Tibial artery (tissue), 4 donors: ENCODE measurements around the gene MICAL2.
A peak's percentile ranks its signal among the peaks of the same experiment; 100 is the strongest.

Source experiments
- DNase-seq, 2 donors: peaks; one replicate each; pipeline ENCODE4 v3.0.0-alpha.2; 2019
- H3K27ac ChIP-seq, 2 donors: fragments of 200-600 bp; sonication (generic) in 1 of 2; 1 replicate in 1 of 2; 2 replicates in 1 of 2; pipeline ENCODE4 v1.5.1; 2018 to 2019; ENCODE audit warnings: mild to moderate bottlenecking in 1 of 2
- H3K27me3 ChIP-seq, 2 donors: fragments of 200-600 bp; sonication (generic) in 1 of 2; one replicate each; pipeline versions ENCODE4 v1.5.1 to v1.6.0; 2016 to 2019
- H3K36me3 ChIP-seq, 3 donors: fragments of 200-600 bp; sonication (generic) in 2 of 3; one replicate each; pipeline ENCODE4 v1.5.1; 2016 to 2019; ENCODE audit warnings: mild to moderate bottlenecking in 2 of 3
- H3K4me1 ChIP-seq, 4 donors: fragments of 200-600 bp; sonication (generic) in 2 of 4; 1 replicate in 3 of 4; 2 replicates in 1 of 4; pipeline ENCODE4 v1.5.1; 2016 to 2019
- H3K4me3 ChIP-seq, 2 donors: fragments of 200-600 bp; sonication (generic) in 1 of 2; 1 replicate in 1 of 2; 2 replicates in 1 of 2; pipeline ENCODE4 v1.5.1; 2018 to 2019; ENCODE audit warnings: mild to moderate bottlenecking in 2 of 2
- H3K9me3 ChIP-seq, 3 donors: fragments of 200-600 bp; sonication (generic) in 1 of 3; one replicate each; pipeline ENCODE4 v1.5.1; 2016 to 2019
- intact Hi-C: fragments of 100-400 bp; cut with DNase I; formaldehyde crosslinking; loops from one replicate; pipeline ENCODE4 v1.15.0; 2023; ENCODE audit warnings: low total_unique reads
- TF ChIP-seq, protein P1 (sequence below), 2 experiments: fragments of 200-600 bp in 1 of 2; fragments of 450-650 bp in 1 of 2; IDR thresholded peaks; one replicate each; pipeline ENCODE4 v1.5.1; 2017 to 2019; ENCODE audit warnings: antibody characterized with exemption in 2 of 2, mild to moderate bottlenecking in 1 of 2, moderate library complexity in 1 of 2

MICAL2 gene

DNA sequence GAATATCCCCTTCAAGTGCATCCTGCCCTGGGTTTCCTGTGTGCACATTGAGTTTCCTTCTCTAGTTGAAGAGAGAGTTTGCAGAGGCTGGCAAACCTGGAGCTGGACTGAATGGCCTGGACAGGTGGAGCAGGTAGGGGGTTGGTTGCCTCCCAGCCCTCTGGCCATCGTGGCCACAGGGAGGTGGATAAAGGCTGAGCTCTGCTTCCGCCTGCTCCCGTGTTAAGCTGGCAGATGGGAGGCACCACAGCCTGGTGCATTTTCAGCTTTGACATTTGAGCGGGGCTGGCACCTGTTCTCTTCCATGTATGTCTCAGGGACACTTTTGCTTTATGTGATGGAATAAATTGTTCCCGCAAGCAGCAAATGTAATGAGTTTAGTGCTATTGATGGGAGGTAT lies 11.1 kb downstream of the MICAL2 start:
- Histone ChIP-seq H3K4me3 (no peak overlapping the region), H3K27me3 (no peaks in the 10 kb centered on the region), H3K27ac (peak overlapping the region; percentile 94 to 99), H3K4me1 (peaks cover 4 to 100% (median 89%) of the 10 kb centered on the region in 4 donors), H3K9me3 (no peaks in the 10 kb centered on the region), H3K36me3 (peaks cover 0 to 7% (median 0%) of the 10 kb centered on the region in 3 donors)
- intact Hi-C loops = no loop called here
- no peak for DNase-seq
- TF ChIP-seq, protein P1, sequence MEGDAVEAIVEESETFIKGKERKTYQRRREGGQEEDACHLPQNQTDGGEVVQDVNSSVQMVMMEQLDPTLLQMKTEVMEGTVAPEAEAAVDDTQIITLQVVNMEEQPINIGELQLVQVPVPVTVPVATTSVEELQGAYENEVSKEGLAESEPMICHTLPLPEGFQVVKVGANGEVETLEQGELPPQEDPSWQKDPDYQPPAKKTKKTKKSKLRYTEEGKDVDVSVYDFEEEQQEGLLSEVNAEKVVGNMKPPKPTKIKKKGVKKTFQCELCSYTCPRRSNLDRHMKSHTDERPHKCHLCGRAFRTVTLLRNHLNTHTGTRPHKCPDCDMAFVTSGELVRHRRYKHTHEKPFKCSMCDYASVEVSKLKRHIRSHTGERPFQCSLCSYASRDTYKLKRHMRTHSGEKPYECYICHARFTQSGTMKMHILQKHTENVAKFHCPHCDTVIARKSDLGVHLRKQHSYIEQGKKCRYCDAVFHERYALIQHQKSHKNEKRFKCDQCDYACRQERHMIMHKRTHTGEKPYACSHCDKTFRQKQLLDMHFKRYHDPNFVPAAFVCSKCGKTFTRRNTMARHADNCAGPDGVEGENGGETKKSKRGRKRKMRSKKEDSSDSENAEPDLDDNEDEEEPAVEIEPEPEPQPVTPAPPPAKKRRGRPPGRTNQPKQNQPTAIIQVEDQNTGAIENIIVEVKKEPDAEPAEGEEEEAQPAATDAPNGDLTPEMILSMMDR (IDR thresholded peaks at IDR 0.05) = no peak

DNA sequence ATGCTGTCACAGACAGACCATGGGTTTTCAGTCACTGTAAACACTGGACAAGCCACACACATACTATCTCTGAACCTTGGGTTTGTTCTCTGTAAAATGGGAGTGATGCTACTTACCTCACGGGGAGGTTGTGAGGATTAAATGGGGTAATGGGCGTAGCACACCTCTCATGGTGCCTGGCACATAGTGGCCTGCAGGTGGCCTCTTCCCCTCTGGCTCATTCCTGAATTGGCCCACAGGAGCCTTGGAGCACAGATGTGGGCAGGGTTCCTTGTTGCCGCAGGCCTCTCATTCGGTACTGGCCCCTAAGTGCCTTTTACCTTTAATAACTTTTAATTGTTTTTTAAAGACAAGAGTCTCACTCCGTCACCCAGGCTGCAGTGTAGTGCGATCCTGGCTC lies 11.7 kb downstream of the MICAL2 start:
- H3K27ac ChIP-seq = peak overlapping the region; percentile 94 to 99

DNA sequence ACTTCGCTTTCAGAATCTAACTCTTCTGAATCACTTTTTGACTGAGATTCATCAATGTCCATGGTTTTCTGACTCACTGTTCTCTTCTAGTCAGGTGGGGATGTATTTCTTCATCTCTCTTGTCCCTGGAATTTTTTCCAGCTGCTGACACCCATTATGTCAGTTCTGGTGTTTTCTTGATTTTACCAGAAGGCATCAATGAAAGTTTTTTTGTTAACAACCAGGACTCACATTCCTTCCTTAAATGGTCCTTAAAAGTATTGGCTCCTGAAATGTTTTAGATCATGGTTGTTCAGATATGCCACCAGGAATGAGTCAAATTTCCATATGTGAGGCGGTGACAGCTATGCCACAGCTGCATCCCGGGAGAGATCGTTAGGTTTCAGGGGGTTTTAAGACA lies 12.9 kb downstream of the MICAL2 start:
- Histone ChIP-seq H3K36me3 (peaks cover 0 to 3% (median 0%) of the 10 kb centered on the region in 3 donors), H3K4me3 (no peak overlapping the region), H3K4me1 (peaks cover 4 to 100% (median 83%) of the 10 kb centered on the region in 4 donors), H3K27ac (peak overlapping the region; percentile 94 to 99), H3K9me3 (no peaks in the 10 kb centered on the region), H3K27me3 (no peaks in the 10 kb centered on the region)
- TF ChIP-seq, protein P1 (IDR thresholded peaks at IDR 0.05) = no peak
- intact Hi-C loops = no loop called here
- DNase-seq = no peak

More for the DNA sequence above, 11.7 kb downstream of the MICAL2 start:
- intact Hi-C loops = no loop called here
- no peak for DNase-seq
- Histone ChIP-seq H3K9me3 (no peaks in the 10 kb centered on the region), H3K27me3 (no peaks in the 10 kb centered on the region), H3K36me3 (peaks cover 0 to 7% (median 0%) of the 10 kb centered on the region in 3 donors), H3K4me1 (peaks cover 4 to 100% (median 89%) of the 10 kb centered on the region in 4 donors), H3K4me3 (no peak overlapping the region)
- TF ChIP-seq, protein P1 (IDR thresholded peaks at IDR 0.05) = peak; percentile 43 to 56

DNA sequence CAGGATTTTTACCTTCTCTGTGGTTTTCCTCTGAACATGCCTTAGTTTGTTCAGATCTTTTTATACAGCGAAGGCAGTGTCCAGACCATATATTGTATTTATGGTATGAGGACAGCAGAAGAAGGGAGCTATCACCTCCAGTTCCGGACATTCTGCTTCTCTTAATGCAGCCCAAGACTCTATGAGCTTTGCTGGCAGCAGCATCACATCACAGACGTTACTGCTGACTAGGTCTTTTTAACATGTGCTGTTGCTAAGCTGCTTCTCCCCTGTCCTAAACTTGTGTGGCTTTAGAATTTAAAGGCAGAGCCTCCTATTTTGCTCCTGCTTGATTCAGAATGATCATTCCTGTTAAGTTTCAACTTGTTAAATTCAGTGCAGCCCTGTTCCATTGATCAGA lies 13.4 kb downstream of the MICAL2 start:
- no peak overlapping the region for H3K4me3 ChIP-seq
- no peaks in the 10 kb centered on the region for H3K36me3 ChIP-seq
- DNase-seq = no peak
- no peaks in the 10 kb centered on the region for H3K27me3 ChIP-seq
- TF ChIP-seq, protein P1 (IDR thresholded peaks at IDR 0.05) = no peak
- H3K27ac ChIP-seq = peak overlapping the region; percentile 94 to 99
- intact Hi-C loops = no loop called here
- H3K9me3 ChIP-seq = no peaks in the 10 kb centered on the region
- H3K4me1 ChIP-seq = peaks cover 4 to 100% (median 83%) of the 10 kb centered on the region in 4 donors

DNA sequence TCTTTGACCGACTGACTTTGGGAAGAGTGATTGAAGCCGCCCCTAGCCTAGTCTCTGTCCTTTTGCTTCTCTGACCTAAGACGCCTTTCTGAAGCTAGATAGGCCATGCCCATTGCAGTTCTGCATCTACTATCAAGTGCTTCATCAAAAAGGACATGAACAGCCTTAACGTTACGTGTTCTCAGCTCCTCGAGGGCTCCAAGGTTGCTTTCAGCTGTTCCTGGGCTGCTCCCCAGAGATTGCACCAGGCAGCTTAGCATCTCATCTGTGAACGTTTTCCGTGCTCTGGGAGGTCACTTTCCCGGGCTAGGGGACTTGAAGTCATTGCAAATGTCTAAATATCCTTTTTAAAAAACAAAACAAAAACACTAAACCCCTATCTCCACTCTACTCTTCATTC lies 13.9 kb downstream of the MICAL2 start:
- intact Hi-C loops = no loop called here
- H3K4me1 ChIP-seq = peaks cover 4 to 100% (median 77%) of the 10 kb centered on the region in 4 donors
- TF ChIP-seq, protein P1 (IDR thresholded peaks at IDR 0.05) = no peak
- H3K4me3 ChIP-seq = no peak overlapping the region
- H3K27me3 ChIP-seq = no peaks in the 10 kb centered on the region
- no peaks in the 10 kb centered on the region for H3K9me3 ChIP-seq
- H3K36me3 ChIP-seq = no peaks in the 10 kb centered on the region
- peak overlapping the region; percentile 94 to 99 for H3K27ac ChIP-seq
- DNase-seq = no peak
